ENCODE results near the gene BBS7.

Gene BBS7

DNA sequence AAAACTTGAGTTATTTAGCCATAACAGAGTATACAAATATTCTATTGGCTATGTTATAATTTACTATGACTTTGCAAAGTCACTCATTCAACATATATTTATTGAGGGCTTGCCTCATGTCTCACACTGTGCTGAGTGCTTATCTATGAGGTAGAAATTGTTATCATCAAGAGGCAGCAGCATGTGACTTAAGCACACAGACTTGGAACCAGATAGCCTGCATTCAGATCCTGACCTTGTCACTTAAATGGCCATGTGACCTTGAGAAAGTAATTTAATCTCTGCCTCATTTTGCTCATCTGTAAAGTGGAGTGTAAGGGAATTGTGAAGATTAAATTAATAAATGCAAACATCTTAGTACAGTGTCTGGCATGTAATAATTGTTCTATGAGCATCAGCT, 79.3 kb downstream of the BBS7 start:
- Histone ChIP-seq H4K20me1 (ENCODE audit: insufficient read depth, low read length, poor library complexity, severe bottlenecking) (no peaks in the 10 kb centered on the region), H3K9me3 (ENCODE audit: insufficient read depth, low read depth, low read length) (no peaks in the 10 kb centered on the region), H3K4me3 (ENCODE audit: low read length, poor library complexity, severe bottlenecking) (no peak overlapping the region), H3K4me2 (ENCODE audit: low read depth, low read length, poor library complexity, severe bottlenecking) (no peak overlapping the region), H3K9me2 (replicated peaks; ENCODE audit: low read depth, low read length) (no peaks in the 10 kb centered on the region), H3K4me1 (ENCODE audit: insufficient read depth, low read length, poor library complexity, severe bottlenecking) (no peaks in the 10 kb centered on the region), H3K9ac (ENCODE audit: low read depth, low read length, poor library complexity, severe bottlenecking) (no peak overlapping the region), H3K79me2 (ENCODE audit: insufficient read depth, low read length) (no peaks in the 10 kb centered on the region), H2AFZ (ENCODE audit: low read length) (no peak overlapping the region), H3K27me3 (ENCODE audit: insufficient read depth, low read length, poor library complexity, severe bottlenecking) (peaks cover 4% of the 10 kb centered on the region), H3K36me3 (ENCODE audit: insufficient read depth, low read length) (no peaks in the 10 kb centered on the region), H3F3A (ENCODE audit: low read depth) (no peaks in the 10 kb centered on the region)
- TF ChIP-seq EZH2phosphoT487 (IDR thresholded peaks at IDR 0.05; ENCODE audit: borderline replicate concordance), result no peak
- TF ChIP-seq, protein P1, sequence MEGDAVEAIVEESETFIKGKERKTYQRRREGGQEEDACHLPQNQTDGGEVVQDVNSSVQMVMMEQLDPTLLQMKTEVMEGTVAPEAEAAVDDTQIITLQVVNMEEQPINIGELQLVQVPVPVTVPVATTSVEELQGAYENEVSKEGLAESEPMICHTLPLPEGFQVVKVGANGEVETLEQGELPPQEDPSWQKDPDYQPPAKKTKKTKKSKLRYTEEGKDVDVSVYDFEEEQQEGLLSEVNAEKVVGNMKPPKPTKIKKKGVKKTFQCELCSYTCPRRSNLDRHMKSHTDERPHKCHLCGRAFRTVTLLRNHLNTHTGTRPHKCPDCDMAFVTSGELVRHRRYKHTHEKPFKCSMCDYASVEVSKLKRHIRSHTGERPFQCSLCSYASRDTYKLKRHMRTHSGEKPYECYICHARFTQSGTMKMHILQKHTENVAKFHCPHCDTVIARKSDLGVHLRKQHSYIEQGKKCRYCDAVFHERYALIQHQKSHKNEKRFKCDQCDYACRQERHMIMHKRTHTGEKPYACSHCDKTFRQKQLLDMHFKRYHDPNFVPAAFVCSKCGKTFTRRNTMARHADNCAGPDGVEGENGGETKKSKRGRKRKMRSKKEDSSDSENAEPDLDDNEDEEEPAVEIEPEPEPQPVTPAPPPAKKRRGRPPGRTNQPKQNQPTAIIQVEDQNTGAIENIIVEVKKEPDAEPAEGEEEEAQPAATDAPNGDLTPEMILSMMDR (conservative IDR thresholded peaks at IDR 0.05; ENCODE audit: low read length), result no peak

DNA sequence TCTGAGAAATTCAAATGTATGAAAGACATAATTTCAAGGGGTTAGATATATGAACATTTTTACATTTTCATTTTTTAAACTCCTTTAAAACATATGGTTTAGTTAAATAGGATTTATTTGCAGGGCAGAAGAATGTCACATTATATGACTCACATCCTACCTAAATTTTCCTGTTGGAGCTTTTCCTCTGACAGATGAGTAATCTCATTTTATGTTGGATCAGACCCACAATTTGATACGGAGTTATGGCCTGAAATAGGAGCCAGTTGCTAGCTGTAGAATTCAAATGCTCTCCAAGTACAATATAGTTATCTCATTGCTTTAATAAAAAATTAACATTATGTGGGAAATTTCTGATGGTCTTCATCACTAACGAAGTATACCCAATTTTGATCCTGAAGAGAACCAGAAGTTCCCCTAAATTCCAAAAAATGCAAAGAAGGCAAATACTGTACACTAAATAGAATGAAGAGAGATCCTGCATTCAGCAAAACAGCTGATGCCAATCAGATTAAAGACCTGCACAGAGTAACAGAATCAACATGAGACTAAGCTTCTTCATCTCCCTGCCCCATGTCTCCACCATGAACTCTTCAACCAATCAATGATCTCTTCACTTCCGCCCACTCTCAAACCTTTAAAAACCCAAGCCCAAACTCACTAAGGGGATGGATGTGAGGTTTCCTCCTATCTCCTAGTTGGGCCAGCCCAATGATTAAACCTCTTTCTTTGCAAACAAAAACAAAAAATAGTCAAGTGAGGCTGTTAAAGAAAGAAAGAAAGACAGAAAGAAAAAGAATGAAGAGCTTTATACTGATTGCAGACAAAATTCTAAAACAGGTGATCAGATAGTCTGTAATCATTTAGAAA, 80.1 kb downstream of the BBS7 start:
- H3K9me2 ChIP-seq (replicated peaks; ENCODE audit: low read depth, low read length), result no peaks in the 10 kb centered on the region
- no peak for TF ChIP-seq EZH2phosphoT487 (IDR thresholded peaks at IDR 0.05; ENCODE audit: borderline replicate concordance)
- TF ChIP-seq, protein P1 (conservative IDR thresholded peaks at IDR 0.05; ENCODE audit: low read length), result no peak
- H3K4me1 ChIP-seq (ENCODE audit: insufficient read depth, low read length, poor library complexity, severe bottlenecking), result no peaks in the 10 kb centered on the region
- no peak overlapping the region for H3K4me3 ChIP-seq (ENCODE audit: low read length, poor library complexity, severe bottlenecking)
- no peaks in the 10 kb centered on the region for H3F3A ChIP-seq (ENCODE audit: low read depth)
- H2AFZ ChIP-seq (ENCODE audit: low read length), result no peak overlapping the region
- peaks cover 4% of the 10 kb centered on the region for H3K27me3 ChIP-seq (ENCODE audit: insufficient read depth, low read length, poor library complexity, severe bottlenecking)
- no peak overlapping the region for H3K9ac ChIP-seq (ENCODE audit: low read depth, low read length, poor library complexity, severe bottlenecking)
- H3K36me3 ChIP-seq (ENCODE audit: insufficient read depth, low read length), result no peaks in the 10 kb centered on the region
- H3K9me3 ChIP-seq (ENCODE audit: insufficient read depth, low read depth, low read length), result no peaks in the 10 kb centered on the region
- H4K20me1 ChIP-seq (ENCODE audit: insufficient read depth, low read length, poor library complexity, severe bottlenecking), result no peaks in the 10 kb centered on the region
- H3K79me2 ChIP-seq (ENCODE audit: insufficient read depth, low read length), result no peaks in the 10 kb centered on the region
- H3K4me2 ChIP-seq (ENCODE audit: low read depth, low read length, poor library complexity, severe bottlenecking), result no peak overlapping the region

DNA sequence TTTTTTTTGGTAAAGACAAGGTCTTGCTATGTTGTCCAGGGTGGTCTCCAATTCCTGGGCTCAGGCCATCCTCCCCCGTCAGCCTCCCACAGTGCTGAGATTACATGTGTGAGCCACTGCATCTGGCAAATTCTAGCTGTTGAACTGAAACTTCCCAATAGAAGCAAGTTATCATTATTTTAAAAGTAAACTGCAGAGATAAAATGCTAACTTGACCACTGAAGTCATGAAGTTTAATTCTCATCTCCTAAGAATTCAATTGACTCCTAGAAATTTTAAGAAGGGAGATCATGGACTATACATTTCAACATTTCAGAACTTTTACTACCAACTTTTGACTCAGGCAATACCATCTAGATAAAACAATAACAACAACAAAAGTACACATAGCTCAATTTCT, 80.8 kb downstream of the BBS7 start:
- Histone ChIP-seq H3K9me3 (ENCODE audit: insufficient read depth, low read depth, low read length) (no peaks in the 10 kb centered on the region), H3K79me2 (ENCODE audit: insufficient read depth, low read length) (no peaks in the 10 kb centered on the region), H3K4me3 (ENCODE audit: low read length, poor library complexity, severe bottlenecking) (no peak overlapping the region), H3K9me2 (replicated peaks; ENCODE audit: low read depth, low read length) (no peaks in the 10 kb centered on the region), H3K4me1 (ENCODE audit: insufficient read depth, low read length, poor library complexity, severe bottlenecking) (no peaks in the 10 kb centered on the region), H2AFZ (ENCODE audit: low read length) (no peak overlapping the region), H3K9ac (ENCODE audit: low read depth, low read length, poor library complexity, severe bottlenecking) (no peak overlapping the region), H3K36me3 (ENCODE audit: insufficient read depth, low read length) (no peaks in the 10 kb centered on the region), H3K27me3 (ENCODE audit: insufficient read depth, low read length, poor library complexity, severe bottlenecking) (peaks cover 4% of the 10 kb centered on the region), H4K20me1 (ENCODE audit: insufficient read depth, low read length, poor library complexity, severe bottlenecking) (no peaks in the 10 kb centered on the region), H3F3A (ENCODE audit: low read depth) (no peaks in the 10 kb centered on the region), H3K4me2 (ENCODE audit: low read depth, low read length, poor library complexity, severe bottlenecking) (no peak overlapping the region)
- TF ChIP-seq, protein P1 (conservative IDR thresholded peaks at IDR 0.05; ENCODE audit: low read length), result no peak
- no peak for TF ChIP-seq EZH2phosphoT487 (IDR thresholded peaks at IDR 0.05; ENCODE audit: borderline replicate concordance)

All from Loucy (cell line).